ENCODE data around the gene SRRM4.

Gene SRRM4, protein sequence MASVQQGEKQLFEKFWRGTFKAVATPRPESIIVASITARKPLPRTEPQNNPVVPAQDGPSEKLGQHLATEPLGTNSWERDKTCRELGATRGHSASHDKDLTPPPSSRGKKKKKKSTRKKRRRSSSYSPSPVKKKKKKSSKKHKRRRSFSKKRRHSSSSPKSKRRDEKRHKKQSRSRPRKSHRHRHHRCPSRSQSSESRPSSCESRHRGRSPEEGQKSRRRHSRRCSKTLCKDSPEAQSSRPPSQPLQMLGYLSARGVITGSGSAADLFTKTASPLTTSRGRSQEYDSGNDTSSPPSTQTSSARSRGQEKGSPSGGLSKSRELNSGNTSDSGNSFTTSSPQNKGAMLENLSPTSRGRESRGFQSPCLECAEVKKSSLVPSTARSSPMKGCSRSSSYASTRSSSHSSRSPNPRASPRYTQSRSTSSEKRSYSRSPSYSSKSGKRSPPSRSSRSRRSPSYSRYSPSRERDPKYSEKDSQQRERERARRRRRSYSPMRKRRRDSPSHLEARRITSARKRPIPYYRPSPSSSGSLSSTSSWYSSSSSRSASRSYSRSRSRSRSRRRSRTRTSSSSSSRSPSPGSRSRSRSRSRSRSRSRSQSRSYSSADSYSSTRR

DNA sequence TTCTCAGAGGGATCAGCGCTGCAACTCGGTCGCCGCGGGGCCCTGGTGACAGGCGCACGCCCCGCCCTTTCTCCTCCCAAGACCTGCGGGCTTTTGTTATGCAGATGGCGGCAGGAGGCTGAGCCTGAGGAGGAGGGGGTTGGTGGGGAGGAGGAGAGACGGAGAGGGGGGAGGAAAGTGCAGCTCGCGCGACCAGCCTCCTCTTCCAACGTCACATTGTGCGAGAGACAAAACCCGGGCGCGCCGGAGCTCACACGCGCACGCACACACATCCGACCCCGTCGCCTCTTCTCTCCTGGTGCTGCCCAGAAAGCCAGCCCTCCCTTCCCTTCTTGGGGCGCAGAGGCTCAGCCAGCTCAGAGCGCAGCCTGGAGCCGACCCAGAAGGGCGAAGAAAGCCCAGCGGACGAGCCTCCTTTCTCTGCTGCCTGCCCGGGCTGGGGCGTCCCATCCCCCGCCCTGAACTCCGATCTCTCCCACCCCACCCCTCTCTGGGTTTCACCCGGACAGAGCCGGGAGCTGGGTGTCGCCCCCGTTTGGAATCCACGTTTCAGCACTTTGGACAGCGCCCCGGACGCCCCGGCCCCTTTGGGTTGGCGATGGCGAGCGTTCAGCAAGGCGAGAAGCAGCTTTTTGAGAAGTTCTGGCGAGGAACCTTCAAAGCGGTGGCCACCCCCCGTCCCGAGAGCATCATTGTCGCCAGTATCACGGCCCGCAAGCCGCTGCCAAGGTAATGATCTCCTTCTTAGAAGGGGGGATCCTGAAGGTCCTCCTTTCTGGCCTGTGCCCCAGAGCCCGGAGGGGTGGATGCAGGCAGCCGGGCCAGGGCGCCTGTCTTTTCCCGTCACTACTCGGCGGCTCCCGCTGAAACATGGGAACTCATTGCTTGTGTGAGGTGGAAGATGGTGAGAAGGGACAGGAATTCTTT is at the start of gene SRRM4:
SRRM4 (plus strand) TSS at position 257 of the 927 bp plus-strand sequence; CDS start at position 599, 342 bp downstream.
- H3K4me3 Mint-ChIP-seq: no peak within 1 kb of the TSS
- no peak for DNase-seq (ENCODE audit: low spot score in 2 of 2)
- no peak within 1 kb of the TSS for H3K27ac Mint-ChIP-seq
- no peaks in the 10 kb centered on the region for H3K4me1 Mint-ChIP-seq
- ATAC-seq (ENCODE audit: low read depth): no peak
- H3K9me3 Mint-ChIP-seq: peaks cover 2% of the 10 kb centered on the region
- H3K27me3 Mint-ChIP-seq: peaks cover 25% of the 10 kb centered on the region
- no peaks in the 10 kb centered on the region for H3K36me3 Mint-ChIP-seq

DNA sequence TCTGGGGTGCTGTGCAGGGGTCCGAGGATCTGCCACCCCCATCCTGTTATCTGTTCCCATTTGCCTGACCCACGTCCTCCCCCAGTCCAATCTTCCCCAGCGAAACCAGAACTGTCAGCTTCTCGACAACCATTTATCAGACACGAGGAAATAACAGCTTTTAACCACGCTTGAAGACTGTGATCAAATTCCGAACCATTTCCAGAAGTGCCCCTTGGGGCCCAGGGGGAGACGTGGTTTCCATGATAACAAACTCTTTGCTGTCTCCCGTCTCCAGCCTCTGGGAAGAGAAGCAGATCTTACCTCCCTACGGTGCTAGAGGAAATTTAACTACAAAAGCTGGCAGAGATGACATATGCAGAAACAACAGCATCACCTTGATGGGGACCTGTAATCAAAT is 35.1 kb upstream of the SRRM4 start:
- Mint-ChIP-seq H3K4me1 (no peaks in the 10 kb centered on the region), H3K27me3 (peaks cover 5% of the 10 kb centered on the region), H3K36me3 (no peaks in the 10 kb centered on the region), H3K27ac (no peak overlapping the region), H3K9me3 (peaks cover 2% of the 10 kb centered on the region), H3K4me3 (no peak overlapping the region)
- DNase-seq (ENCODE audit: low spot score in 2 of 2) (no peak), ATAC-seq (ENCODE audit: low read depth) (no peak)

DNA sequence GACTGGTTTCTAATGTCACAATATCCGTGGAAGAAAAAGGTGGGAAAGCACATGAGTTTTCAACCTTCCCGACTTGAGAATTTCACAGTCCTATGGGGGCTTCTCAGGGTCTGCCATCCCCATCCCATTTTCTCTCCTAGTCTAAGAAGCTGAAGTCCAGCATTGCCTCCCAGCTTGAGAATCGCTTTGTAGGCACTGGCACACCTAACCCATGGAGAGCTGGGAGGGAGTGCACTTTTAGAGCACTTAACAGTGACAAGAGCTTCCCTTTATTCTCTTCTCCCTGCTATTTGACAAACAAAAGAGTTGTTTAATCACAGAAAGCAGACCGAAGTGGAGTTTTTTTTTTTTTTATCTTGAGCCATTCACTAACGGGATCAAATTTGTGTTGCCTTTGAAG is 22.8 kb upstream of the SRRM4 start:
- Mint-ChIP-seq H3K4me1 (no peaks in the 10 kb centered on the region), H3K27ac (no peak overlapping the region), H3K9me3 (peaks cover 2% of the 10 kb centered on the region), H3K27me3 (no peaks in the 10 kb centered on the region), H3K4me3 (no peak overlapping the region), H3K36me3 (no peaks in the 10 kb centered on the region)
- DNase-seq (ENCODE audit: low spot score in 2 of 2) (no peak), ATAC-seq (ENCODE audit: low read depth) (no peak)

DNA sequence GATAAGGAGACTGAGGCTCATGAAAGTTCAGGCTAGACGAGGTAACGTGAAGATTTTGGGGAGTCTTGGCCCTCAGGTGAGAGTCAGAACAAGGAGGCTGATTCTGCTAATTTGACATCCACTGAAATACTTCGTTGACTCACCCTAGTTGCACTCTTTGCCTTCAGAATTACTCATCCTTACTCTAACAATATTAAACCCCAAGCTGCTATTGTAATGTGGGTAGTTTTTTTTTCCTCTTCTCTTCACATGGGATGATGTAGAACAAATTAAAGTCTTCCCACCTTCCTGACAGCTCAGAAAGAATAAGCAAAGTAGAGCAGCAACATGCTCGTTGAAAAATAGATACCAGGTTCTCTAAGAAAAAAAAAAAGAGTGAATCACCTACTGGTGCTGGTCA is 22.0 kb upstream of the SRRM4 start:
- Mint-ChIP-seq H3K36me3 (no peaks in the 10 kb centered on the region), H3K27ac (no peak overlapping the region), H3K4me3 (no peak overlapping the region), H3K9me3 (peaks cover 2% of the 10 kb centered on the region), H3K27me3 (no peaks in the 10 kb centered on the region), H3K4me1 (no peaks in the 10 kb centered on the region)
- ATAC-seq (ENCODE audit: low read depth): no peak
- DNase-seq (ENCODE audit: low spot score in 2 of 2): no peak

DNA sequence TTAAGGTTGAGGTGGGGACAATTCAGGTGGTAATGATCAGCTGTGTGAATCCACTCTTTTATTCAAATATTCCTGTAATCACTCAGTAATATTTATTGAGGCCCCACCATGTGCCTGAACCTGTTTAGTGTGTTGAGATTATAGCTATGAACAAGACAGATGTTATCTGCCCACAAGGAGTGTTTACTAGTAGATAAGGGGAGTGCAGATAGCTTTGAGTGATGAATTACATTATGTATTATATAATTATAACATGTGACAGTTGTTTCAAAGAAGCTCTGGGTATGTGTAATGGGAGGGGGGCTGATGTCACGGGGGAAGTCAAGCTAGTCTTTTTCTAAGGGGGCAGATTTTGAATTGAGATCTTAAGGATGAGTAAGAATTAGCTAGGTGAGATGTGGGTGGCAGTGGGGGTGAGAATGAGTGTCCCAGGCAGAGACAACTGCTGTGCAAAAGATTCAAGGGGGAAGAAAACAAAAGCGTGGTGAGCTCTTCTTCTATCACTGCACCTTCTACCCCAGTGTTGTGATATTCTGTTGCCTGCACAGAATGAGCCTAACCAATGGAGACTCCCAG is 21.3 kb upstream of the SRRM4 start:
- Mint-ChIP-seq H3K27ac (no peak overlapping the region), H3K4me1 (no peaks in the 10 kb centered on the region), H3K9me3 (peaks cover 1% of the 10 kb centered on the region), H3K4me3 (no peak overlapping the region), H3K27me3 (no peaks in the 10 kb centered on the region), H3K36me3 (no peaks in the 10 kb centered on the region)
- no peak for ATAC-seq (ENCODE audit: low read depth)
- DNase-seq (ENCODE audit: low spot score in 2 of 2): no peak

DNA sequence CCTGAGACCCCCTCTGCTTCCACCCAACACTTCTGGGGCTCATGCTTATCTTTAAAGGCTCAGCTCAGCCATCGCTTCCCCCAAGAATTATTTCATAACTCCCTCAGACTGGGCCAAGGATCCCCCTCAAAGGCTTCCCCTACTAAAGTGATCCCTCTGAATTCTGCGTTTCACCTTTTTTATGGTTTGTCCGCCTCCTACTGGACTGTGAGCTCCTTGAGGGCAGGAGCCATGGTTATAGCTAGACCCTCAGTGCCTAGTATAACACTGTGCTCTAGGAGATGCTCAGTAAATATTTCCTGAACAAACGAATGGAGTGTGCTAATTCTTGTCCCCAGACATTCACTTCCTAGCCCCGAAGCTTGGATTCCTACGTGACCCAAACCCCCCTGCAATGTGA is 20.5 kb upstream of the SRRM4 start:
- no peaks in the 10 kb centered on the region for H3K27me3 Mint-ChIP-seq
- peaks cover 1% of the 10 kb centered on the region for H3K9me3 Mint-ChIP-seq

DNA sequence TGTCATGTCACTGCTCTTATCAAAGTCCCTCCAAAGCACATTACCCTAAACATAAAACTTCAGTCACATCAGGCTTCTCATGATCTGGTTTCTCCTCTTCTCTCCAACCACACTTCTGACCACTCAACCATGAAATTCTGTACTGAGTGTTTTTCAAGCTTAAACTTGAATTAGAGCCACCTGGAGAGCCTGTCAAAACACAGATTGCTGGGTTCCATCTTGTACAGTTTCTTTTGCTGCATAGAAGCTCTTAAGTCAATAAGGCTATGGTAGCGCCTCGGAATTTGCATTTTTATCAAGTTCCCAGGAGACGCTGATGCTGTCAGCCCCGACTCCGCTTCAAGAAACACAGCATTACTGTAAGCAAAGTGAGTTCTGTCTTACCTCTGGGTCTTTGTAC is 16.4 kb upstream of the SRRM4 start:
- no peak for DNase-seq (ENCODE audit: low spot score in 2 of 2)
- no peak overlapping the region for H3K27ac Mint-ChIP-seq
- H3K4me3 Mint-ChIP-seq: no peak overlapping the region
- H3K36me3 Mint-ChIP-seq: no peaks in the 10 kb centered on the region
- no peaks in the 10 kb centered on the region for H3K27me3 Mint-ChIP-seq
- no peak for ATAC-seq (ENCODE audit: low read depth)
- H3K4me1 Mint-ChIP-seq: no peaks in the 10 kb centered on the region
- H3K9me3 Mint-ChIP-seq: peaks cover 1% of the 10 kb centered on the region

More for the DNA sequence above, 20.5 kb upstream of the SRRM4 start:
- ATAC-seq (ENCODE audit: low read depth) (no peak), DNase-seq (ENCODE audit: low spot score in 2 of 2) (no peak)
- H3K27ac Mint-ChIP-seq: no peak overlapping the region
- H3K4me3 Mint-ChIP-seq: no peak overlapping the region
- no peaks in the 10 kb centered on the region for H3K4me1 Mint-ChIP-seq
- H3K36me3 Mint-ChIP-seq: no peaks in the 10 kb centered on the region

DNA sequence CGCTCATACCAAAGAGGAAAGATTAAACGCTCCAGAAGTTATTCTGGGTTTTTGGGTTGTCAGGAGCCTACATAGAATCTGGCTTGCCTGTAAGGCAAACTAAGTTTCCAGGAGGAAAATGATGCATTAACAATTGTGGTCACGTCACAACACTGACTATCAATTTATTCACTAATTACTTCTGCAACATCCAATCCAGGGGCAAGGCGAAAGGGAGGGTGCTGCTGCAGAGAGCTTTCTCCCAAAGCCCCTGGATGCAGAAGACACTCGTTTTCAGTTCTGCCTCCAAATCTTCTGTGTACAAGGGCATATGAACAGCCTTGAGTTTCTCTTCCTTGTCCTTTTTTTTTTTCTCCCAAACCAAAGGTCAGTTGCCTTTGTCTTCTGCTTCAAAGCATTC is 10.5 kb upstream of the SRRM4 start:
- peaks cover 2% of the 10 kb centered on the region for H3K27me3 Mint-ChIP-seq
- DNase-seq (ENCODE audit: low spot score in 2 of 2): no peak
- no peak for ATAC-seq (ENCODE audit: low read depth)
- H3K4me3 Mint-ChIP-seq: no peak overlapping the region
- no peaks in the 10 kb centered on the region for H3K4me1 Mint-ChIP-seq
- no peaks in the 10 kb centered on the region for H3K36me3 Mint-ChIP-seq
- H3K27ac Mint-ChIP-seq: no peak overlapping the region
- peaks cover 1% of the 10 kb centered on the region for H3K9me3 Mint-ChIP-seq

DNA sequence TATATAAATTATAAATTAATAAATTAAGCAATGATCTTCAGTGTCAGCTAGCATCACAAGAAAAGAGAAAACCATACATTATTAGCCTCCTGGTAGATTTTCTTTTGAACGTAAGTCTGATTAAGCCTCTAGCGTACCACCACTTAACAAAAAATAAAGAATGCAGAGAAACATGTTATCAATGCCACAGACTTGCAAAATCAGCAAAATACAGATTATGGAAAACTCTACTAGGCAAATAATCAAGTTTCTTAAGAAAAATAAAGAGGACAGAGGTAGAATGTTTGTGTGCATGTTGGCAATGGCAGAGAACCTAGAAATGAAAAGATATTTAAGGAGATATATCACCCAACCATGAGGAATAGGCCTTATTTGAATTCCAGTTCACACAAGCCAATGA is 8.4 kb upstream of the SRRM4 start:
- no peak overlapping the region for H3K4me3 Mint-ChIP-seq
- H3K36me3 Mint-ChIP-seq: no peaks in the 10 kb centered on the region
- peaks cover 4% of the 10 kb centered on the region for H3K27me3 Mint-ChIP-seq
- H3K9me3 Mint-ChIP-seq: peaks cover 4% of the 10 kb centered on the region
- H3K27ac Mint-ChIP-seq: no peak overlapping the region
- no peaks in the 10 kb centered on the region for H3K4me1 Mint-ChIP-seq
- ATAC-seq (ENCODE audit: low read depth) (no peak), DNase-seq (ENCODE audit: low spot score in 2 of 2) (no peak)

DNA sequence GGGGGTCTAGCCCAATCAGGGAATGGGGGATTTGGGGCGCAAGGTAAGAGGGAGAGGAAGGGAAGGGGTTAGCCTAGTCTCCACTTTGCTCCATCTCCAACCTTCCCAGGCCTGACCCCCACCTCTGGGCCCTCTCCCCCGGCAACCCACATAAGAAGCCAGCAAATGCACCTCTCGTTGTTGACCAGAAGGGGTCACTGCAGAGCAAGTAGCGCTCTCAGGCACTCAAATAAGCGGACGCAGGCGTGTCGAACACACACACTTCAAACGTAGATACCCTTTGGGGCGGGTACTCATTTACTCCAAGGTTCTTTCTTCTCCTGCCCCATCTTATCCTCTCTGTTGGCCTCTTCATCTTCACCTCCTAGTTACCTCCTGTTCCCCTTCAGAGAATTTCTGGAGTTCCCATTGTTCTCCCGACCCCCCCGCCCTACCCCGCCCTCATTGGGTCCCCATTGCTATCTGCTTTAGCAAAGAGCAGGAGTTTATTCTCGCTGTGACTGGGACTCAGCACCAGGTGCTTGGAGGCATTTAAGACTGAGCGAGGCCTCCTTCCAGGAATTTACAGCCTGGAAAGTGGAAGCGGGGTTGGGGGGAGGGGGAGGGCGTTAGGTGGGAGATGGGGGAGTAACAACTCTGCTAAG is 1.5 kb upstream of the SRRM4 start:
- H3K4me3 Mint-ChIP-seq: no peak overlapping the region
- ATAC-seq (ENCODE audit: low read depth): no peak
- DNase-seq (ENCODE audit: low spot score in 2 of 2): peak in 1 of 2 donors; percentile 9
- no peaks in the 10 kb centered on the region for H3K4me1 Mint-ChIP-seq
- no peak overlapping the region for H3K27ac Mint-ChIP-seq
- H3K9me3 Mint-ChIP-seq: peaks cover 5% of the 10 kb centered on the region
- peaks cover 29% of the 10 kb centered on the region for H3K27me3 Mint-ChIP-seq
- no peaks in the 10 kb centered on the region for H3K36me3 Mint-ChIP-seq

DNA sequence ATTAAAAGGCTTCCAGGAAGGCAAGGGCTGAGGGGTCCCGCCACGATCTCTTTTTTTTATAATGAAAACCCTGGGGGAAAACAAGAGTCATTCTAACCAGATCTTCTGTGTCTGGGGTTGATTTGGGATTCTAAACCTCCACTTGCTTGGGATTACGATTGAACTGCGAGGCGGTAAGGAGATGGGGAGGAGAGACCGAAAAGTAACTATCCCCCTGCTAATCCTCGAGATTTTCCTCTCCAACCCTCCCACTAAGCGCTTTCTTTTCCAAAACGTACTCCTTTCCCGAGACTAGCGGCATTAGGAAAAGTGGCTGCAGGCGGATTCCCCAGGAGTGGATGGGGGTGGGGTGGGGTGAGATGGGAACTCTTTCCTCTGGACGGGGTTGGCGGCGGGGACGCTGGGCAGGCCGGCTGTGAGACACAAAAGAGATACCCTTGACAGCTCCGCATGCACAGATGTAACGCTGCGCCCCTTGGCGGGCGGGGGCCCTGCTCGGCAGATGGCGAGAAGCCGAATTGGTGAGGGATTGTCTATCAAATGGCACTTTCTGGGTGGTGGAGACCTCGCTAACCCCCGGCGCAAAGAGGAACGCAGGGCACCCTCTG is 830 bp upstream of the SRRM4 start:
- Mint-ChIP-seq H3K4me3 (no peak overlapping the region), H3K27ac (no peak overlapping the region), H3K36me3 (no peaks in the 10 kb centered on the region), H3K4me1 (no peaks in the 10 kb centered on the region), H3K9me3 (peaks cover 4% of the 10 kb centered on the region), H3K27me3 (peaks cover 27% of the 10 kb centered on the region)
- ATAC-seq (ENCODE audit: low read depth) (no peak), DNase-seq (ENCODE audit: low spot score in 2 of 2) (no peak)

DNA sequence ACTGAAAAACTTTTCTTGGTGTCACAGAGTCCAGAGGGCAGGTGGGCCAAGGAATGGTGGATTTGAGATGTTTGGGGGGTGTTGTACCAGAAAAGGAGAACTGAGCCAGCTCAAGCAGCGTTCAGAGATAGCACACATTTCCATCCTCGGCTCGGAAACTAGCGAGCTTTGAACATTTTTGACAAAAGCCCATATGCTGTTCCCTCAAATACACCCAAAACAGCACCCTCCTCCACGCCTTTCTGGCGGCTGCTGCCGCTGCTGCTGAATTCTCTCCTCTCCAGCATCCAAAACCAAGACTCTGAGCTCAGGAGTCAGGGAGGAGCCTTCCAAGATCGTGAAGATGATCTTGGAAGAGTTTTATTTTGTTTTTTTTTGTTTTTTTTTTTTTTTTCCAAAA is 961 bp downstream of the SRRM4 start:
- Mint-ChIP-seq H3K36me3 (no peaks in the 10 kb centered on the region), H3K4me1 (no peaks in the 10 kb centered on the region), H3K4me3 (no peak overlapping the region), H3K27me3 (peaks cover 25% of the 10 kb centered on the region), H3K9me3 (peaks cover 2% of the 10 kb centered on the region), H3K27ac (no peak overlapping the region)
- DNase-seq (ENCODE audit: low spot score in 2 of 2) (no peak), ATAC-seq (ENCODE audit: low read depth) (no peak)

Measured in memory B cell (primary cell).